ENCODE measurements around the gene MMP25.

- TF ChIP-seq CTCF (IDR thresholded peaks at IDR 0.05; ENCODE audit: low read depth, low read length, poor library complexity, severe bottlenecking), result no peak
- peak; percentile 56; the same call in 1 of the 2 replicates for TF ChIP-seq EZH2phosphoT487 (IDR thresholded peaks at IDR 0.05; ENCODE audit: borderline replicate concordance, low read length)
Observed at GRCh38 chr16:3032624-3033023, 13.7 kb upstream of the MMP25 start.

Data from DOHH2 (cell line).